Tibial artery (tissue), 4 donors: ENCODE data around the gene PCDHGB4.
"Not testable (repeated sequence)": the region's sequence is repeated elsewhere in the genome, so short reads cannot be mapped to it uniquely, and the experiment has no call there.

Source experiments
- DNase-seq, 2 donors: peaks; one replicate each; pipeline ENCODE4 v3.0.0-alpha.2; 2019
- H3K27ac ChIP-seq, 2 donors: fragments of 200-600 bp; sonication (generic) in 1 of 2; 1 replicate in 1 of 2; 2 replicates in 1 of 2; pipeline ENCODE4 v1.5.1; 2018 to 2019; ENCODE audit warnings: mild to moderate bottlenecking in 1 of 2
- H3K27me3 ChIP-seq, 2 donors: fragments of 200-600 bp; sonication (generic) in 1 of 2; one replicate each; pipeline versions ENCODE4 v1.5.1 to v1.6.0; 2016 to 2019
- H3K36me3 ChIP-seq, 3 donors: fragments of 200-600 bp; sonication (generic) in 2 of 3; one replicate each; pipeline ENCODE4 v1.5.1; 2016 to 2019; ENCODE audit warnings: mild to moderate bottlenecking in 2 of 3
- H3K4me1 ChIP-seq, 4 donors: fragments of 200-600 bp; sonication (generic) in 2 of 4; 1 replicate in 3 of 4; 2 replicates in 1 of 4; pipeline ENCODE4 v1.5.1; 2016 to 2019
- H3K4me3 ChIP-seq, 2 donors: fragments of 200-600 bp; sonication (generic) in 1 of 2; 1 replicate in 1 of 2; 2 replicates in 1 of 2; pipeline ENCODE4 v1.5.1; 2018 to 2019; ENCODE audit warnings: mild to moderate bottlenecking in 2 of 2
- H3K9me3 ChIP-seq, 3 donors: fragments of 200-600 bp; sonication (generic) in 1 of 3; one replicate each; pipeline ENCODE4 v1.5.1; 2016 to 2019
- CTCF ChIP-seq, 2 experiments: fragments of 200-600 bp in 1 of 2; fragments of 450-650 bp in 1 of 2; IDR thresholded peaks; one replicate each; pipeline ENCODE4 v1.5.1; 2017 to 2019; ENCODE audit warnings: antibody characterized with exemption in 2 of 2, mild to moderate bottlenecking in 1 of 2, moderate library complexity in 1 of 2
- intact Hi-C: fragments of 100-400 bp; cut with DNase I; formaldehyde crosslinking; loops from one replicate; pipeline ENCODE4 v1.15.0; 2023; ENCODE audit warnings: low total_unique reads

The PCDHGB4 gene

GRCh38 chr5:141427783-141428426 is 40.4 kb downstream of the PCDHGB4 start:
- no peak for TF ChIP-seq CTCF (IDR thresholded peaks at IDR 0.05)
- H3K4me3 ChIP-seq, result no peak overlapping the region
- intact Hi-C loops, result loop anchor here (10.0 kb wide), 1 partner anchor 183 kb away; the partner anchor contains the start of gene PCDHB15
- H3K36me3 ChIP-seq, result peaks cover 9 to 51% (median 40%) of the 10 kb centered on the region in 3 donors
- H3K27ac ChIP-seq, result no peak overlapping the region
- peaks cover 23 to 99% (median 92%) of the 10 kb centered on the region in 3 donors for H3K9me3 ChIP-seq
- no peaks in the 10 kb centered on the region for H3K27me3 ChIP-seq
- H3K4me1 ChIP-seq, result no peaks in the 10 kb centered on the region
- no peak for DNase-seq

- H3K4me3 ChIP-seq, result peak within 1 kb of the TSS; percentile 30 to 32
- intact Hi-C loops, result no loop called here
- peaks cover 19 to 97% (median 89%) of the 10 kb centered on the region in 3 donors for H3K9me3 ChIP-seq
These were observed 43.0 kb downstream of the PCDHGB4 start, which contains the start of gene PCDHGA12 for GRCh38 chr5:141430332-141431113. Gene PCDHGA12 (plus strand): TSS chr5:141430507. CDS start chr5:141430760, 253 bp downstream.

GRCh38 chr5:141431286-141431685 is 43.8 kb downstream of the PCDHGB4 start:
- peaks cover 17 to 97% (median 89%) of the 10 kb centered on the region in 3 donors for H3K9me3 ChIP-seq
- no peak for DNase-seq
- no peak for TF ChIP-seq CTCF (IDR thresholded peaks at IDR 0.05)
- peaks cover 9 to 31% (median 30%) of the 10 kb centered on the region in 3 donors for H3K36me3 ChIP-seq
- intact Hi-C loops, result no loop called here
- no peak overlapping the region for H3K27ac ChIP-seq
- H3K4me1 ChIP-seq, result no peaks in the 10 kb centered on the region
- H3K4me3 ChIP-seq, result peak overlapping the region; percentile 30 to 32
- H3K27me3 ChIP-seq, result no peaks in the 10 kb centered on the region

More at GRCh38 chr5:141430332-141431113, 43.0 kb downstream of the PCDHGB4 start, which contains the start of gene PCDHGA12:
- peak in 1 of 2 donors; percentile 63 for DNase-seq
- no peaks in the 10 kb centered on the region for H3K27me3 ChIP-seq
- peak; percentile 9 to 22 for TF ChIP-seq CTCF (IDR thresholded peaks at IDR 0.05)
- H3K27ac ChIP-seq, result no peak within 1 kb of the TSS
- no peaks in the 10 kb centered on the region for H3K4me1 ChIP-seq
- H3K36me3 ChIP-seq, result peaks cover 9 to 35% (median 30%) of the 10 kb centered on the region in 3 donors

- H3K27ac ChIP-seq, H3K4me3 ChIP-seq, H3K27me3 ChIP-seq, intact Hi-C loops, H3K4me1 ChIP-seq, DNase-seq: not testable (repeated sequence)
- H3K36me3 ChIP-seq, result peaks cover 9 to 36% (median 27%) of the 10 kb centered on the region in 3 donors
- peaks cover 11 to 97% (median 87%) of the 10 kb centered on the region in 3 donors for H3K9me3 ChIP-seq
These were observed 44.8 kb downstream of the PCDHGB4 start for GRCh38 chr5:141432308-141432707.

GRCh38 chr5:141432726-141433125 is 45.2 kb downstream of the PCDHGB4 start:
- DNase-seq, H3K27me3 ChIP-seq, intact Hi-C loops: not testable (repeated sequence)

GRCh38 chr5:141434006-141434405 is 46.5 kb downstream of the PCDHGB4 start:
- Histone ChIP-seq H3K36me3 (peaks cover 0 to 38% (median 16%) of the 10 kb centered on the region in 3 donors), H3K9me3 (peaks cover 7 to 95% (median 75%) of the 10 kb centered on the region in 3 donors), H3K27ac (no peak overlapping the region), H3K4me3 (no peak overlapping the region), H3K27me3 (no peaks in the 10 kb centered on the region), H3K4me1 (no peaks in the 10 kb centered on the region)
- DNase-seq, result no peak
- intact Hi-C loops, result no loop called here
- TF ChIP-seq CTCF (IDR thresholded peaks at IDR 0.05), result no peak

More at GRCh38 chr5:141432726-141433125, 45.2 kb downstream of the PCDHGB4 start:
- Histone ChIP-seq H3K9me3 (peaks cover 11 to 97% (median 83%) of the 10 kb centered on the region in 3 donors), H3K36me3 (peaks cover 5 to 36% (median 27%) of the 10 kb centered on the region in 3 donors)
- H3K4me1 ChIP-seq, H3K27ac ChIP-seq, H3K4me3 ChIP-seq: not testable (repeated sequence)
